ENCODE results near the gene MAML3.
A peak's percentile ranks its signal among the peaks of the same experiment; 100 is the strongest.

The MAML3 gene

DNA sequence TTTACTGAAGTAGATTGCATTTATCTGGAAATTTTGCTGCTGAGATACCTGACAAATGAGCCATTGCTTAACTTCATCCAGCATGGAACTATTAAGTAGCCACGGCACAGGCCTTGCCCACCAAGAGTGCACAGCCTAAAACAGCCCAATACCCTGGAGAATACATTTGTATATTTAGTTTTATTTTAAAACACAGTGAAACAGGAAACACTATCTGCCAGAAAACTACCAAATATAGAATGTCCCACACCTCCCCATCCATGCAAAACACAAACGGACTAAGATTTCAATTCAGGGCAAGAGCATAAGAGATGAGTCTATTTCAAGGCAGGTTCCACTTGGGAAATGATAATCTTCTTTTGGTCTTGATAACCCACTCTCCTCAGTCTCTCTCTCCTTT lies 57.1 kb downstream of the MAML3 start:
- no peak for DNase-seq

- DNase-seq, result no peak
Measured at GRCh38 chr4:140096483-140096861, 57.5 kb downstream of the MAML3 start.

DNA sequence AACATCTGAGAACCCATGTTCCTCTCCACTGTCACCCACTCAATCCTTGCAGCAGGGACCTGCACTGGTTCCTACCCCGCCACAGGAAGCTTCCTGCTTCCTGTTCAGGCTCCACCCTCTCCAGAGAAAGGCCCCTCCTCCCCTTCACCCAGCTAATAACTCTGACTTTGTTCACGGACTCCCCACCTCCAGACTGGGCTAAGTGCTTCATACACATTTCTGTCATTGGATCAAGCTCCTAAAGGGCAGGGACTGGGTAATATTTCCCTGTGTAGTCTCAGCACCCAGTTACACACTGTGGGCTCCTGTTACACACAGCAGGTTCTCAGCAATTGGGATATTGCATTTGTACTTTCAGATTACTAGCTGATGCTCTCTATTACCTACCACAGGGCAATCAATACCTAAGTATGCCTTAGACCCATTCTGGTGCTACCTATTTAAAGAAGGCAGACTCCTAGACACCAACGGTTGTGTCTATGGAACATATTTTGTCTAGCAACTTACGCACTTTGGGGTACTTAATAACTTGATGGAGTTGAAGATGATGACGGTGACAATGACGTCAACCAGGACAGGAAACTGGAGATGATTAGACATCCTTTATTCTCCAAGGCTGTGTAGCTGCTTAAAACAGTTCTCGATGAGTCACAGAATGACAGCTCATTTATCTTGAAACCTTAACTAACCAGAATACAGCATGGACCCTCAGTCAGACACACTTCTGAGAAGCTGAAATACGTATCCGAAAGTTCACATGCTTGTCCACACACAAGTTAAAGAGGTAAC lies 58.1 kb downstream of the MAML3 start:
- DNase-seq, result no peak

DNA sequence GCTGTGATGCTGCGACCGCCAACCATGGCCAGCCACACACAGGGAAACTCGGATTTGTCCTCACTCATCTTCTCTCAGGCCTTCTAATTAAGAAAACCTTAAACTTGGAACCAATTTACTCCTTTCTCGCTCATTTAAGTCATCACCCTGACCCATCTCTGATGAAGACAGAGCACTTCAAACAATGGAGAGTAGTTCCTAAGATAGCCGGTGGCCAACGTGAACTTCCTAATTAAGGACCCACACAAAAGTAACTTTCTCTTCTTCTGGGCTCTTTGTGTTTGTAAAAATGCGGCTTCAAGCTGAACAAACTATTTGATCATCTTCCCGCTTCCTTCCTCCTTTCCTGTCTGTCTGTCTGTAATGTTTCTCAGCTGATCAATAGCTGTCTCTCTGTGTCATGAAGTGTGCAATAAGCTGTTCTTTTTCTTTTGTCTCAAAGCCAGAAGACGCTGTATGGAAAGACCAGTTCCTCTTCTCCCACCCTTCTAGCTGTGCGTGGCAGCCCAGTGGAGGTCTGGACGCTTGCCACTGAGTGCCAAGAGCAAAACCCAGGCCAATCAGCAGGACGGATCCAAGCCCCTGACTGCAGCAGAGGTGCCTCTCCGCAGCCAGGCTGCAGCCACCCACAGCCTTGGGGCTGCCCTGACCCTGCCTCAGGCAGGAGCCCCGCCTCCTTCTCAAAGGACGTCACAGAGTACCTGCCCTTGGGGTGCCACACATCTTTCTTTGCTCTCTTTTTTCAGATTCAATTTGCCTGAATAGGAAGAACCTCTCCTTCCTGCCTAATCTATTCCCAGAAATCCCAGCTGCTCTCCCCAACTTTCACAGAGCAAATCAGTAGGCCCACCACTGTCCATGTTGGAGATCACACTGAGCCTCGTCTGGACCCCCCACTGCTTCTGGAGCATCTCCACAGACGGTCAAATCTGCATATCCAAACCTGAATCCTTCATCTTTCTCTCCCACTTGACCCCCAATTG lies 59.3 kb downstream of the MAML3 start:
- no peak for DNase-seq

GRCh38 chr4:140092094-140092851 lies 61.7 kb downstream of the MAML3 start:
- DNase-seq, result peak; percentile 87

GRCh38 chr4:140091305-140091704 lies 62.7 kb downstream of the MAML3 start:
- no peak for DNase-seq

DNA sequence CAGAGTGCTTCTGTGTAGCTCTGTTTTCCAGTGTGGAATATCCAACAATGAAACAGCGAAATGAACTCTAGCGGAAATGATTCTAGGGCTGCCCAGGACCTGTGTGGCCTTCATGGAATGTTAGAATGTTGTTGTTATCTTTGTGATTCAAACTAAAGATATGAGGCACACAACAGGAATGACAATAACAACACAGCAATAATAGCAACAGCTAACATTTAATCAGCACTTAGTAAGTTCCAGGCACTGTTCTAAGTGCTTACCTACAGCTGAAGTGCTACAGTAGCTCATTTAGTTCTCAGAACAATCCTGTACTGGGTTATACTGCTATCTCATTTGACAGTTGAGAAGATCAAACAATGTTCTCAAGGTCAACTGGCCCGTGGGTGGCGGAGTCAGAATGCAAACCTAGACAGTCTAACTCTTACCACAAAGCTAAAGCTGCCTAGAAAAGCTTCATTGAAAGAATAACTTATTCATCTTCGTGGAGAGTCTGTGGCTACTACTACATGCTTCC lies 63.7 kb downstream of the MAML3 start:
- DNase-seq, result no peak

DNA sequence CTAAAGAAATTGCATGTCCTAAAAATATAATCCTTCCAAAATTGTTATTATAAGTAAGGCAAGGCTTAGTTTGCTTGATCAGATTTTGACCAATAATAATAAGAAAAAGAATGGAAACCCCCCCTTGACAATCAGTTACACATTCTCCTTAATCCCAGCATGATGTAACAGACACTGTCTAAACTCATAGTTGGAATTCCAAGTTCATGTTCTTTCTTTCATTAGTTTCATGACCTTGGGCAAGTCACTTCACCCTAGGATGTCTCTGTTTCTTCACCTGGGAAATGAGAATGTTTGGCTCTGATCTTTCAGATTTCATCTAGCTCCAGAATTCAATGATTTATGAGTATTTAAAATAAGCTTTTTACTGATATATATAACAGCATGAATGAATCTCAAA lies 64.8 kb downstream of the MAML3 start:
- DNase-seq, result no peak

DNA sequence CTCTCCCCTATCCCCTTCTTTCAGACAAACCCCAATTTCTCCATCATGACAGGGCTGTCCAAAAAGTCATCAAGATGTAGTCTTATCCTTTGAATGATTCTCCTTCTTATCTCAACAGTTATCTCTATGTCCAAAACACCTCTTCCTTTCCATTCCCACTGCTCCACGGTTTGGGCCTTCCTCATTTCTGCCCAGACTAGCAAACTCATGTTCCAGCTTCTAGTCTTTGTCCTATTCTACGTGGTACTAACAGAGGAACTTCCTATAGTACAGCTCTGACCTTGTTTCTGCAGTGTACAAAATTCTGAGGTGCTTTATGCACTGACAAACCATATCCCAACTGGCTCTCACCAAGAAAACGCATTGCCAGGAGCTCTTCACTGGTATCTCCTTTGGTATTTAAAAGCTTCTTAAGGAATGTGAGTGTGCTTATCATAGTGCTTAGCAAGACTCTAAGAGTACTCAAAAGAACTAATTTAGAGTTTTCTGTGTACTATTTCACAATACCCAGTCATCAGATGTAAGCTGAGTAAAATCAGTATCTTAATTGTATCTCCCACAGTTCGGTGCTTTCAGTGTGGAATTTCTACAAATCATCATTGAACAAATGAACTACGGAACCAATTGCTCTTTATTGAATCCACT lies 65.5 kb downstream of the MAML3 start:
- no peak for DNase-seq

DNA sequence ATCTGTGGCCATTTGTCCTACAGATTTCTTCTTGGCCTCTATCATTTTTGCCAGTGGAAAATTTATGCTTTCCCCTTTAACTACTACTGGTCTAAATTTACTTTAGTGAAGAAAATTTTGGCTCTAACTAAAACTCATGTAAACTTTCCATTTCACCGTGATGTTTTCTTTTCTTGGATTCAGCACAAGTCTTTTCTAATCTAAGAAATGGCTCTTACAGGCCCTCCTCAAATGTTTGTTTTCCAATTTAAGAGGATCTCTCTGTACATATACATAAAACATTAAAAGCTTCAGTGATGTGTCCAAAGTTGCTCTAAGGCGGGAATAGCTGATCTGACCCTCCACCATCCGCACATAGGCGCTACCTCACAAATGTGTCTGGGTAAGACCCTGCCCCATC lies 68.1 kb downstream of the MAML3 start:
- no peak for DNase-seq

GRCh38 chr4:140085062-140085622 lies 68.8 kb downstream of the MAML3 start:
- DNase-seq, result no peak

GRCh38 chr4:140084385-140084784 lies 69.6 kb downstream of the MAML3 start:
- DNase-seq, result no peak

GRCh38 chr4:140082391-140082755 lies 71.6 kb downstream of the MAML3 start:
- no peak for DNase-seq

DNA sequence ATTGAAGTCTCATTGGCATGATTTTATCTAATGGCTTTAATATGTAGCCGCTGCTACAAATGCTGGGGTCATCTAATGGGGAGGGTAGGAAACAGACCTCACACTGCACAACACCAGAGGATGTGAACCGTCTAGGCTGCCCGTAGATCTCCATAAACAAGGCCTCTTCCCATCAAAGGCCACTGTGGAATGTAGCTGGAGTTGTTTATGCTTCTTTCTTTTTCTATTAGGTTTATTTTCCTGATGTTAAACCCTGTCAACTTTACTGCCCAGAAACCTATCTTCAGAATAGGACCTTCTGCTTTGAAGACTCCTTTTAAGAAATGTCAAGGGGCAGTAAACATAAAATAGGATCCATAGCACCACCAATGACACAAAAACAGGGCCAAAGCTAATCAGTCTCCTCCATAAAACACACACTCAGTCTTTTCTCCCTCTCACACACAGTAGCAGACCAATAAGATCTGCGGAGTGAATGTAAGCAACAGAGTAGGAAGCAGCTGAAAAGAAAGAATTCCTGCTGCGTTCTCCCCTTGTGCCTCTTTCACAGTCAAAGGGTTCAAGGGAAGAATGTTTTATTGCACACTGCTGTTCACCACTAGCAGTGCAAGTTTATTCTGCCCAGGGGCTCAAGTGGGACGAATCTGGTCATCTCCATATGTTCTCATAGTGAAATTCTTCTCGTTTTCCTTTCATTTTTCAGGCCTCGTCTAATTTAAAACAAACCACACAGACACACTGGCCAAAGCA lies 72.2 kb downstream of the MAML3 start:
- no peak for DNase-seq

GRCh38 chr4:140080883-140081282 lies 73.1 kb downstream of the MAML3 start:
- no peak for DNase-seq

DNA sequence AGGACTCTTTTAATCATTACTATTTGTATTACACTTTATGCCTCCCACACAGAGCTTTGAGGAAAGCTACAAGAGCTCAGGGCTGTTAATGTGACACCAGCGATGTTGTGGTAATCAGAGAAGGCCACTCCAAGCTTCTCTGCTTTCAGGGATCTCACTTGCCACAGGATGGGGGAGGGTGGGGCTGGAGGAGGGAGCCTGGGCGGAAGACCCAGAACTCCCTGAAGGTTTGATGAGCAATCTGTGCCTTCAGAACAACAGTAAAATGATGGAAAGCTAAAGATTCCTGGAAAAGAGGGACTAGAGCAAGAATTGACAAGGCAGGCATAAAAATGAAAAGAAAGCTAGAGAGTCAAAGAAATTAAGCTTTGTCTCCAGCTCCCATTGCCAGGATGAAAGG lies 75.6 kb downstream of the MAML3 start:
- peak; percentile 15 for DNase-seq

- no peak for DNase-seq
Measured at GRCh38 chr4:140076307-140076706, 77.7 kb downstream of the MAML3 start.

GRCh38 chr4:140071806-140072205 lies 82.2 kb downstream of the MAML3 start:
- no peak for DNase-seq

GRCh38 chr4:140070973-140071372 lies 83.0 kb downstream of the MAML3 start:
- no peak for DNase-seq

DNA sequence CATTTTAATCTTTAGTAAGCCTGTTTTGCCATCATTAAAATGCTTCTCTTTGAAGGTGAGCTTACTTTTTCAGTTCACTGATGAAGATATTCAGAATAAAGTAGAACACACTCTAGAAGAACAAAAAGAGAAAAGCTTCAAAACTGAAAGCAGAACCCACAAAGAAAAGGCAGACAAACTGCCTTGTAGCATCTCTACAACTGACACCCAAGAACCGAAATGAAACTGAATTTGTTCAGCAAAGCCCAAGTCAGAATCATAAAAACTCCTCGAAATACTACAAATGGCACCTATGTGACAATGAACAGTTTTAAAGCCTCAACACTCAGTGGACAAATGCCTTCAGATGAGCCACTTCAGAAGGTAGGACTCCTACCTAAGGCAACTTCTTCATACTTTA lies 83.6 kb downstream of the MAML3 start:
- DNase-seq, result no peak

GRCh38 chr4:140069066-140069465 lies 84.9 kb downstream of the MAML3 start:
- DNase-seq, result no peak

Measured in NCI-H2227 treated with DMSO at 0.1 percent for 48 hours (cell line).